Measurements from ENCODE around the gene PRDM11. TPM values are rescaled to one million over a fixed set of nuclear protein-coding genes. Genes with fewer than 3 reads are reported as not detected.
A peak's percentile ranks its signal among the peaks of the same experiment; 100 is the strongest.

Gene PRDM11
- total and polyA plus RNA-seq, 2 donors from 2014 or later: 2.9 to 22.5 TPM

DNA sequence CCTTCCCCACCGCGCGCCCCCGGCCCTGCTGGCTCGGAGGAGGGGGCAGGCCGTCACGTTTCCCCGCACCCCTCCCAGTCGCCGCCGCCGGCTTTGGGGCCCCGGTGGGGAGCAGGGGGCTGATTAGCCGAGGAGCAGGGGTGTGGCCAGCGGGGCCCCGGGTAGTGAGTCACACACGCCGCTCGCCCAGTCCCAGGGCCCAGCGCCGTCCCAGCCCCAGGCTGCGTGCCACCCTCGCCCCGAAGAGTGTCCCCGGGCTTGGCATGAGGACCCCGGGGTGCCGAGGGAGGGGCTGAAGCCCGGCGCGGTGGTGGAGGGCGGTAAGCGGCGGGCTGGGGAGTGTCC, 34.4 kb downstream of the PRDM11 start:
- H3K9ac ChIP-seq (ENCODE audit: low read length in 3 of 3): peak overlapping the region in 2 of 3 donors; percentile 54 to 70
- TF ChIP-seq, protein P1, sequence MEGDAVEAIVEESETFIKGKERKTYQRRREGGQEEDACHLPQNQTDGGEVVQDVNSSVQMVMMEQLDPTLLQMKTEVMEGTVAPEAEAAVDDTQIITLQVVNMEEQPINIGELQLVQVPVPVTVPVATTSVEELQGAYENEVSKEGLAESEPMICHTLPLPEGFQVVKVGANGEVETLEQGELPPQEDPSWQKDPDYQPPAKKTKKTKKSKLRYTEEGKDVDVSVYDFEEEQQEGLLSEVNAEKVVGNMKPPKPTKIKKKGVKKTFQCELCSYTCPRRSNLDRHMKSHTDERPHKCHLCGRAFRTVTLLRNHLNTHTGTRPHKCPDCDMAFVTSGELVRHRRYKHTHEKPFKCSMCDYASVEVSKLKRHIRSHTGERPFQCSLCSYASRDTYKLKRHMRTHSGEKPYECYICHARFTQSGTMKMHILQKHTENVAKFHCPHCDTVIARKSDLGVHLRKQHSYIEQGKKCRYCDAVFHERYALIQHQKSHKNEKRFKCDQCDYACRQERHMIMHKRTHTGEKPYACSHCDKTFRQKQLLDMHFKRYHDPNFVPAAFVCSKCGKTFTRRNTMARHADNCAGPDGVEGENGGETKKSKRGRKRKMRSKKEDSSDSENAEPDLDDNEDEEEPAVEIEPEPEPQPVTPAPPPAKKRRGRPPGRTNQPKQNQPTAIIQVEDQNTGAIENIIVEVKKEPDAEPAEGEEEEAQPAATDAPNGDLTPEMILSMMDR (IDR thresholded peaks at IDR 0.05; ENCODE audit: borderline replicate concordance, extremely low read depth, insufficient read depth): no peak
- H3K27ac ChIP-seq (ENCODE audit: low read depth in 2 of 2, low read length in 2 of 2): peak overlapping the region; percentile 81
- H3K9me3 ChIP-seq (ENCODE audit: control insufficient read depth in 2 of 3, insufficient read depth in 1 of 3, low read length in 3 of 3): no peaks in the 10 kb centered on the region
- H3K27me3 ChIP-seq (ENCODE audit: control insufficient read depth, insufficient read depth, low read length): no peaks in the 10 kb centered on the region
- intact Hi-C loops (cut with DNase I): no loop called here
- H3K4me3 ChIP-seq (ENCODE audit: low read length in 3 of 3): peak overlapping the region in 2 of 3 donors; percentile 44 to 57
- DNase-seq (peak; percentile 77 to 91 (median 86)), FAIRE-seq (no peak)
- H3K36me3 ChIP-seq (ENCODE audit: control insufficient read depth in 2 of 3, insufficient read depth in 3 of 3, low read length in 3 of 3): peaks cover 6 to 7% (median 7%) of the 10 kb centered on the region in 3 donors
- H3K4me1 ChIP-seq (ENCODE audit: control insufficient read depth in 2 of 3, insufficient read depth in 2 of 3, low read depth in 1 of 3, low read length in 3 of 3): peaks cover 0 to 16% (median 3%) of the 10 kb centered on the region in 3 donors

DNA sequence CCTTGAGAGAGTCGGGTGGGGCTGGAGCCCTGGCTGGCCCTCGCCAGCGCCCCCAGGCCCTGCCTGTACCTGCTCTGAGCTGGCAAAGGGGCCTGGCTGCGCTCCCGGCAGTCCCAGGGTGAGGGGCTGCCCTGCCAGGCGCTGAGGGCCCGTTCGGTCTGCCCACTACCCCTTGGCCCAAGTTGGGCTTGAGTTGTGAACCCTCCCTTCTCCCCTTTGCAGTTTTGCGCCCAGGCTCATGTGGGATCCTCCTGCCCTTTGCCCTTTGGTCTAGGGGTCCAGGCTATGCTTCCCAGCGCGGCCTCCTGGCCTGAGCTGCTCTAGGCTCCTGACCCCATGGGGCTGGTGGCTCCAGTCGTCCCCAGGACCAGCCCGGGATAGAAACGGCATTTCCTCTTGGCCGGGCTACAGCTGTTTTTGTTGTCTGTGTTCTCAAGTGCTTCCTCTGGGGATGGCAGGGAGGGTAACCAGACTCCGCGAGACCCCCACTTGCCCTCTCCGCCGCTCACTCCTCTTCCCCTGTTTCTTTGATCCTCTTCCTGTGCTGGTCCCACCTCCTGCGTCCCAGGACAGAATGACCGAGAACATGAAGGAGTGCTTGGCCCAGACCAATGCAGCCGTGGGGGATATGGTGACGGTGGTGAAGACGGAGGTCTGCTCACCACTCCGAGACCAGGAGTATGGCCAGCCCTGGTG, 34.9 kb downstream of the PRDM11 start:
- TF ChIP-seq, protein P1 (IDR thresholded peaks at IDR 0.05; ENCODE audit: borderline replicate concordance, extremely low read depth, insufficient read depth): no peak
- Histone ChIP-seq H3K36me3 (ENCODE audit: control insufficient read depth in 2 of 3, insufficient read depth in 3 of 3, low read length in 3 of 3) (peaks cover 6 to 7% (median 7%) of the 10 kb centered on the region in 3 donors), H3K27ac (ENCODE audit: low read depth in 2 of 2, low read length in 2 of 2) (peak overlapping the region; percentile 81), H3K4me1 (ENCODE audit: control insufficient read depth in 2 of 3, insufficient read depth in 2 of 3, low read depth in 1 of 3, low read length in 3 of 3) (peaks cover 0 to 16% (median 3%) of the 10 kb centered on the region in 3 donors), H3K27me3 (ENCODE audit: control insufficient read depth, insufficient read depth, low read length) (no peaks in the 10 kb centered on the region), H3K9me3 (ENCODE audit: control insufficient read depth in 2 of 3, insufficient read depth in 1 of 3, low read length in 3 of 3) (no peaks in the 10 kb centered on the region), H3K9ac (ENCODE audit: low read length in 3 of 3) (peak overlapping the region; percentile 8 to 70 (median 54)), H3K4me3 (ENCODE audit: low read length in 3 of 3) (peak overlapping the region in 2 of 3 donors; percentile 44 to 57)
- FAIRE-seq (no peak), DNase-seq (peak in 4 of 5 donors; percentile 79 to 85 (median 84))
- intact Hi-C loops (cut with DNase I): no loop called here

DNA sequence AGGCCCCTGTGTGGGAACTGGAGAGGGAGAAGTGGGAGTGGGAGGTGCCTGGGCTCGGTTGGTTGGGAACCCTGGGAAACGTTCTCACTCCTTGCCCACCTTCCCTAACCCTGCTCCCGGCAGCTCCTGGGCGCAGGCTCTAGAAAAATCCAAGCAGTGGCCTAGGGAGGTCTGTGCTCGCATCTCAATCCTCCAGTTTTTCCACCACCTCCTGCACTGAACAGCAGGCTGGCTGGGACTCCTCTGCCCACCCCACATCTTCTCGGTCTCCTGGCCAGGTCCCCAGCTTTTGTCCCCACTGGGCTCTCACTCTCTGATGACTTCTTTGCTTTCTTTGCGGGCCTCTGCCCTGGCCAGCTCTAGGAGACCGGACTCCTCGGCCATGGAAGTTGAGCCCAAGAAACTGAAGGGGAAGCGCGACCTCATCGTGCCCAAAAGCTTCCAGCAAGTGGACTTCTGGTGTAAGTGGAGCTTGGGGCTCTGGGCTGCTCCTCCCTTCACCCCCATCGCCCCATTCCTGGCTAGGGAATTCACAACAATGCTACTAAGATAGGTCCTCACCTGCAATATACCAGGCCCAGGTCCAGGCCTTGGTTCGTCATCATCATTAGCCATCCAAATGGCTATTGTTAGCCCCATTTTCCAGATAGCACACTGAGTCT, 35.6 kb downstream of the PRDM11 start:
- Histone ChIP-seq H3K27ac (ENCODE audit: low read depth in 2 of 2, low read length in 2 of 2) (peak overlapping the region; percentile 81), H3K4me3 (ENCODE audit: low read length in 3 of 3) (peak overlapping the region in 1 of 3 donors; percentile 57), H3K4me1 (ENCODE audit: control insufficient read depth in 2 of 3, insufficient read depth in 2 of 3, low read depth in 1 of 3, low read length in 3 of 3) (peaks cover 0 to 16% (median 3%) of the 10 kb centered on the region in 3 donors), H3K9ac (ENCODE audit: low read length in 3 of 3) (peak overlapping the region in 1 of 3 donors; percentile 8), H3K9me3 (ENCODE audit: control insufficient read depth in 2 of 3, insufficient read depth in 1 of 3, low read length in 3 of 3) (no peaks in the 10 kb centered on the region), H3K27me3 (ENCODE audit: control insufficient read depth, insufficient read depth, low read length) (no peaks in the 10 kb centered on the region), H3K36me3 (ENCODE audit: control insufficient read depth in 2 of 3, insufficient read depth in 3 of 3, low read length in 3 of 3) (peaks cover 6 to 8% (median 7%) of the 10 kb centered on the region in 3 donors)
- intact Hi-C loops (cut with DNase I): no loop called here
- TF ChIP-seq, protein P1 (IDR thresholded peaks at IDR 0.05; ENCODE audit: borderline replicate concordance, extremely low read depth, insufficient read depth): no peak
- FAIRE-seq: no peak
- no peak for DNase-seq
